Measurements from ENCODE around the gene MRPL52. TPM values are rescaled to one million over a fixed set of nuclear protein-coding genes. Genes with fewer than 3 reads are reported as not detected.

MRPL52 gene
- total and polyA plus RNA-seq, 10 of the 15 experiments (the other 5 are each of a cell fraction or from before 2014, with no cell fraction given): 51.7 to 541 (median 142) TPM

DNA sequence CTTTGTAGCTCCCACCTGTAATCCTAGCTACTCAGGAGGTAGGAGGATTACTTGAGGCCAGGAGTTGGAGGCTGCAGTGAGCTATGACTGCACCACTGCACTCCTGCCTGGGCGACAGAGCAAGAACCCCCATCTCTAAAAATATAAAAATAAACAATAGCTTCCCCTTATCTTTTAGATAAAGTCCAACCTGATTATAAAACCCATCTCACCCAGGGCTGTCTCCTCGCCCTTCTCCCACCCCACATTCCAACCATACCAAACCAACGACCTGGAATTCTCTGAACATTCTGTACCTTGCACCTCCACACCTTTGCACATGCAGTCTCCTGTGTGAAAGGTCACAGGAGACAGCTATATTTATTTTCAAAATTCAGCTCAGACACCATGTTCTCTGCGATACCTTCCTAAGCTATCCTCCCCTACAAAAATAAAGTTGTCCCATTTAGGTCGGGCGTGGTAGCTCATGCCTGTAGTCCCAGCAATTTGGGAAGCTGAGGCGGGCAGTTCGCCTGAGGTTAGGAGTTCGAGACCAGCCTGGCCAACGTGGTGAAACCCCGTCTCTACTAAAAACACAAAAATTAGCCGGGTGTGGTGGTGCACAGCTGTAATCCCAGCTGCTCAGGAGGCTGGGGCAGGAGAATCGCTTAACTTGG lies 22.1 kb upstream of the MRPL52 start:
- Histone ChIP-seq H3K27ac (ENCODE audit: control insufficient read depth, insufficient read depth) (peak overlapping the region; percentile 38), H3K27me3 (replicated peaks in 1 of 2; ENCODE audit: control insufficient read depth in 2 of 2, insufficient read depth in 2 of 2, low read length in 1 of 2) (no peaks in the 10 kb centered on the region), H2AFZ (ENCODE audit: control insufficient read depth, low read depth, low read length) (no peak overlapping the region), H3K4me3 (peak overlapping the region; percentile 58), H4K20me1 (ENCODE audit: control insufficient read depth, insufficient read depth) (no peaks in the 10 kb centered on the region), H3K9me3 (replicated peaks; ENCODE audit: control insufficient read depth, insufficient read depth, low read length) (no peaks in the 10 kb centered on the region), H3K4me2 (ENCODE audit: control insufficient read depth, insufficient read depth) (peak overlapping the region; percentile 59; the same call in 1 of the 2 replicates), H3K9ac (ENCODE audit: control insufficient read depth, insufficient read depth, low read length) (no peak overlapping the region), H3K4me1 (ENCODE audit: control insufficient read depth, insufficient read depth, low read length) (peaks cover 49% of the 10 kb centered on the region), H3K79me2 (ENCODE audit: control insufficient read depth, insufficient read depth, low read length) (peaks cover 41% of the 10 kb centered on the region), H3K36me3 (ENCODE audit: control insufficient read depth in 2 of 2, insufficient read depth in 2 of 2, low read length in 1 of 2) (peaks cover 0 to 2% of the 10 kb centered on the region in 2 experiments; a peak in 2 of 4 replicates)
- FAIRE-seq: no peak
- ATAC-seq: no peak
- WGBS (ENCODE audit: insufficient coverage, insufficient replicate concordance, low lambda C conversion rate, missing lambda C conversion rate): 84% methylated on average over 13 of the region's 13 CpGs
- RAD21 ChIA-PET (ENCODE audit: unreplicated experiment): interaction anchor here (0.9 to 14.2 kb wide), 11 partner anchors 8 to 422 kb away, joined by 3 to 219 read pairs (median 5); partner anchors contain the start of genes MRPL52, OXA1L and SLC7A7
- intact Hi-C loops (cut with micrococcal nuclease; ENCODE audit: unreplicated experiment): no loop called here
- TF ChIP-seq CBX5 (IDR thresholded peaks at IDR 0.05; ENCODE audit: low read depth) (no peak), MLLT1 (IDR thresholded peaks at IDR 0.05) (peak; percentile 66)
- CTCF ChIA-PET: interaction anchor here (0.7 to 5.8 kb wide), 17 partner anchors 9 to 243 kb away, joined by 3 to 36 read pairs (median 4); no protein-coding TSS in a partner anchor
- no peak for DNase-seq (ENCODE audit: low read depth, low spot score)
- BruUV-seq (replicated peaks): no TSS peak
- in situ Hi-C loops (cut with MboI): no loop called here
- SMC1A ChIA-PET (ENCODE audit: uncharacterized antibody, unreplicated experiment): interaction anchor here (0.9 to 20.3 kb wide), 12 partner anchors 2 to 52 kb away, joined by 3 to 395 read pairs (median 8); partner anchors contain the start of genes MRPL52 and SLC7A7
- POLR2A ChIA-PET: interaction anchor here (0.8 to 17.5 kb wide), 6 partner anchors 9 to 199 kb away, joined by 3 to 245 read pairs (median 4); partner anchors contain the start of genes OXA1L and RBM23
